ENCODE measurements around the gene BEST1.
A peak's percentile ranks its signal among the peaks of the same experiment; 100 is the strongest.

BEST1 gene

GRCh38 chr11:61928606-61929005 lies 21.5 kb upstream of the BEST1 start:
- no peaks in the 10 kb centered on the region for H3K9me3 ChIP-seq (replicated peaks; ENCODE audit: low read length)
- peaks cover 3% of the 10 kb centered on the region for H3K4me1 ChIP-seq (ENCODE audit: control insufficient read depth, insufficient read depth, low read length)
- H3K36me3 ChIP-seq (ENCODE audit: insufficient read depth, low read length), result no peaks in the 10 kb centered on the region
- H3K9ac ChIP-seq (ENCODE audit: low read depth, low read length), result no peak overlapping the region
- peaks cover 12% of the 10 kb centered on the region for H3K27me3 ChIP-seq (ENCODE audit: control insufficient read depth, insufficient read depth, low read length)
- H3K4me3 ChIP-seq (ENCODE audit: low read length), result no peak overlapping the region
- no peak overlapping the region for H3K4me2 ChIP-seq (ENCODE audit: low read length)

GRCh38 chr11:61930933-61931332 lies 19.2 kb upstream of the BEST1 start:
- peaks cover 16% of the 10 kb centered on the region for H3K27me3 ChIP-seq (ENCODE audit: control insufficient read depth, insufficient read depth, low read length)
- H3K36me3 ChIP-seq (ENCODE audit: insufficient read depth, low read length), result no peaks in the 10 kb centered on the region
- H3K4me2 ChIP-seq (ENCODE audit: low read length), result no peak overlapping the region
- no peaks in the 10 kb centered on the region for H3K9me3 ChIP-seq (replicated peaks; ENCODE audit: low read length)
- no peak overlapping the region for H3K4me3 ChIP-seq (ENCODE audit: low read length)
- no peak overlapping the region for H3K9ac ChIP-seq (ENCODE audit: low read depth, low read length)
- no peaks in the 10 kb centered on the region for H3K4me1 ChIP-seq (ENCODE audit: control insufficient read depth, insufficient read depth, low read length)

GRCh38 chr11:61935861-61936260 lies 14.3 kb upstream of the BEST1 start:
- H3K4me2 ChIP-seq (ENCODE audit: low read length), result no peak overlapping the region
- no peaks in the 10 kb centered on the region for H3K9me3 ChIP-seq (replicated peaks; ENCODE audit: low read length)
- H3K27me3 ChIP-seq (ENCODE audit: control insufficient read depth, insufficient read depth, low read length), result peaks cover 19% of the 10 kb centered on the region
- H3K9ac ChIP-seq (ENCODE audit: low read depth, low read length), result no peak overlapping the region
- H3K4me1 ChIP-seq (ENCODE audit: control insufficient read depth, insufficient read depth, low read length), result no peaks in the 10 kb centered on the region
- H3K4me3 ChIP-seq (ENCODE audit: low read length), result no peak overlapping the region
- H3K36me3 ChIP-seq (ENCODE audit: insufficient read depth, low read length), result no peaks in the 10 kb centered on the region

- H3K9me3 ChIP-seq (replicated peaks; ENCODE audit: low read length), result no peaks in the 10 kb centered on the region
Measured at GRCh38 chr11:61940466-61940865, 9.7 kb upstream of the BEST1 start.

GRCh38 chr11:61945191-61945590 lies 5.0 kb upstream of the BEST1 start:
- Histone ChIP-seq H3K9ac (ENCODE audit: low read depth, low read length) (no peak overlapping the region), H3K4me1 (ENCODE audit: control insufficient read depth, insufficient read depth, low read length) (peaks cover 8% of the 10 kb centered on the region), H3K4me3 (ENCODE audit: low read length) (no peak overlapping the region), H3K9me3 (replicated peaks; ENCODE audit: low read length) (no peaks in the 10 kb centered on the region), H3K27me3 (ENCODE audit: control insufficient read depth, insufficient read depth, low read length) (peaks cover 8% of the 10 kb centered on the region), H3K36me3 (ENCODE audit: insufficient read depth, low read length) (no peaks in the 10 kb centered on the region), H3K4me2 (ENCODE audit: low read length) (no peak overlapping the region)

More at GRCh38 chr11:61940466-61940865, 9.7 kb upstream of the BEST1 start:
- no peaks in the 10 kb centered on the region for H3K36me3 ChIP-seq (ENCODE audit: insufficient read depth, low read length)
- H3K4me3 ChIP-seq (ENCODE audit: low read length), result no peak overlapping the region
- no peak overlapping the region for H3K4me2 ChIP-seq (ENCODE audit: low read length)
- peaks cover 16% of the 10 kb centered on the region for H3K27me3 ChIP-seq (ENCODE audit: control insufficient read depth, insufficient read depth, low read length)
- no peak overlapping the region for H3K9ac ChIP-seq (ENCODE audit: low read depth, low read length)
- no peaks in the 10 kb centered on the region for H3K4me1 ChIP-seq (ENCODE audit: control insufficient read depth, insufficient read depth, low read length)

GRCh38 chr11:61946894-61947293 lies 3.3 kb upstream of the BEST1 start:
- Histone ChIP-seq H3K4me3 (ENCODE audit: low read length) (no peak overlapping the region), H3K4me1 (ENCODE audit: control insufficient read depth, insufficient read depth, low read length) (peaks cover 8% of the 10 kb centered on the region), H3K9ac (ENCODE audit: low read depth, low read length) (no peak overlapping the region), H3K36me3 (ENCODE audit: insufficient read depth, low read length) (no peaks in the 10 kb centered on the region), H3K27me3 (ENCODE audit: control insufficient read depth, insufficient read depth, low read length) (peaks cover 6% of the 10 kb centered on the region), H3K4me2 (ENCODE audit: low read length) (no peak overlapping the region), H3K9me3 (replicated peaks; ENCODE audit: low read length) (no peaks in the 10 kb centered on the region)

GRCh38 chr11:61947486-61948210 lies 2.5 kb upstream of the BEST1 start:
- peaks cover 6% of the 10 kb centered on the region for H3K27me3 ChIP-seq (ENCODE audit: control insufficient read depth, insufficient read depth, low read length)
- peaks cover 8% of the 10 kb centered on the region for H3K4me1 ChIP-seq (ENCODE audit: control insufficient read depth, insufficient read depth, low read length)
- H3K36me3 ChIP-seq (ENCODE audit: insufficient read depth, low read length), result no peaks in the 10 kb centered on the region
- no peak overlapping the region for H3K4me2 ChIP-seq (ENCODE audit: low read length)
- H3K4me3 ChIP-seq (ENCODE audit: low read length), result no peak overlapping the region
- no peaks in the 10 kb centered on the region for H3K9me3 ChIP-seq (replicated peaks; ENCODE audit: low read length)
- no peak overlapping the region for H3K9ac ChIP-seq (ENCODE audit: low read depth, low read length)

GRCh38 chr11:61948505-61948904 lies 1.6 kb upstream of the BEST1 start:
- Histone ChIP-seq H3K4me3 (ENCODE audit: low read length) (no peak overlapping the region), H3K9ac (ENCODE audit: low read depth, low read length) (no peak overlapping the region), H3K9me3 (replicated peaks; ENCODE audit: low read length) (no peaks in the 10 kb centered on the region), H3K27me3 (ENCODE audit: control insufficient read depth, insufficient read depth, low read length) (peaks cover 6% of the 10 kb centered on the region), H3K4me1 (ENCODE audit: control insufficient read depth, insufficient read depth, low read length) (peaks cover 8% of the 10 kb centered on the region), H3K36me3 (ENCODE audit: insufficient read depth, low read length) (no peaks in the 10 kb centered on the region), H3K4me2 (ENCODE audit: low read length) (no peak overlapping the region)

- peaks cover 14% of the 10 kb centered on the region for H3K4me1 ChIP-seq (ENCODE audit: control insufficient read depth, insufficient read depth, low read length)
- H3K4me2 ChIP-seq (ENCODE audit: low read length), result peak overlapping the region; percentile 25
- no peaks in the 10 kb centered on the region for H3K9me3 ChIP-seq (replicated peaks; ENCODE audit: low read length)
- H3K36me3 ChIP-seq (ENCODE audit: insufficient read depth, low read length), result no peaks in the 10 kb centered on the region
- peaks cover 6% of the 10 kb centered on the region for H3K27me3 ChIP-seq (ENCODE audit: control insufficient read depth, insufficient read depth, low read length)
- no peak overlapping the region for H3K4me3 ChIP-seq (ENCODE audit: low read length)
- peak overlapping the region; percentile 11 for H3K9ac ChIP-seq (ENCODE audit: low read depth, low read length)
Measured at GRCh38 chr11:61949169-61950034, 749 bp upstream of the BEST1 start.

GRCh38 chr11:61951484-61952135 lies 1.5 kb downstream of the BEST1 start:
- Histone ChIP-seq H3K4me1 (ENCODE audit: control insufficient read depth, insufficient read depth, low read length) (peaks cover 28% of the 10 kb centered on the region), H3K4me2 (ENCODE audit: low read length) (no peak overlapping the region), H3K9ac (ENCODE audit: low read depth, low read length) (no peak overlapping the region), H3K27me3 (ENCODE audit: control insufficient read depth, insufficient read depth, low read length) (no peaks in the 10 kb centered on the region), H3K9me3 (replicated peaks; ENCODE audit: low read length) (no peaks in the 10 kb centered on the region), H3K4me3 (ENCODE audit: low read length) (no peak overlapping the region), H3K36me3 (ENCODE audit: insufficient read depth, low read length) (no peaks in the 10 kb centered on the region)

- Histone ChIP-seq H3K9ac (ENCODE audit: low read depth, low read length) (no peak overlapping the region), H3K4me3 (ENCODE audit: low read length) (no peak overlapping the region), H3K27me3 (ENCODE audit: control insufficient read depth, insufficient read depth, low read length) (no peaks in the 10 kb centered on the region), H3K4me2 (ENCODE audit: low read length) (no peak overlapping the region), H3K36me3 (ENCODE audit: insufficient read depth, low read length) (peaks cover 4% of the 10 kb centered on the region), H3K4me1 (ENCODE audit: control insufficient read depth, insufficient read depth, low read length) (peaks cover 28% of the 10 kb centered on the region), H3K9me3 (replicated peaks; ENCODE audit: low read length) (no peaks in the 10 kb centered on the region)
Measured at GRCh38 chr11:61952882-61953281, 2.7 kb downstream of the BEST1 start.

Data from skeletal muscle satellite cell (primary cell).